A673 (cell line): ENCODE data around the gene MKS1. TPM values are rescaled to one million over a fixed set of nuclear protein-coding genes. Genes with fewer than 3 reads are reported as not detected.

Experiments
- BruUV-seq: library from RNA; stranded (reverse); fragments of 400-500 nt; replicated peaks from 2 replicates; lab custom pipeline; 2021; lab: Mats Ljungman, UMichigan
- CTCF ChIA-PET: fragments of 300-600 bp; sonication (Branson Sonifier 250); formaldehyde crosslinking; loops from one replicate; lab custom pipeline; 2022; ENCODE audit warnings: antibody characterized with exemption; lab: Charles Lee
- POLR2A ChIA-PET: fragments of 300-600 bp; sonication (Branson Sonifier 250); formaldehyde crosslinking; loops from one replicate; lab custom pipeline; 2022; ENCODE audit warnings: antibody characterized with exemption; ENCODE audit not compliant: low non-redundant PET; lab: Charles Lee
- DNase-seq: peaks from one replicate; pipeline ENCODE4 v3.0.0-alpha.2; 2015; ENCODE audit warnings: low spot score
- H3K27ac ChIP-seq: fragments of 200-600 bp; sonication (generic); 2 replicates; pipeline ENCODE4 v1.5.1; 2016; ENCODE audit warnings: mixed run types, low read depth, mild to moderate bottlenecking, mixed read lengths, antibody characterized with exemption, low read length; ENCODE audit not compliant: poor library complexity, severe bottlenecking
- H3K27me3 ChIP-seq: fragments of 200-600 bp; sonication (generic); replicated peaks from 2 replicates; pipeline ENCODE4 v1.6.1; 2017; ENCODE audit warnings: mixed run types, low read depth, mild to moderate bottlenecking, mixed read lengths, antibody characterized with exemption, low read length; ENCODE audit not compliant: insufficient read depth, poor library complexity
- H3K36me3 ChIP-seq: fragments of 200-600 bp; sonication (generic); 2 replicates; pipeline ENCODE4 v1.6.1; 2016; ENCODE audit warnings: mixed run types, mild to moderate bottlenecking, mixed read lengths, antibody characterized with exemption, low read length; ENCODE audit not compliant: insufficient read depth, poor library complexity, severe bottlenecking
- H3K4me1 ChIP-seq: fragments of 200-600 bp; sonication (generic); 2 replicates; pipeline ENCODE4 v1.6.1; 2017; ENCODE audit warnings: mixed run types, mild to moderate bottlenecking, mixed read lengths, antibody characterized with exemption, low read length; ENCODE audit not compliant: insufficient read depth, poor library complexity, severe bottlenecking
- H3K4me3 ChIP-seq: fragments of 200-600 bp; sonication (generic); 2 replicates; pipeline ENCODE4 v1.5.1; 2016; ENCODE audit warnings: low read depth, mixed run types, mild to moderate bottlenecking, mixed read lengths, low read length; ENCODE audit not compliant: poor library complexity, severe bottlenecking
- H3K9me3 ChIP-seq: fragments of 200-600 bp; sonication (generic); 2 replicates; pipeline ENCODE4 v1.6.1; 2016; ENCODE audit warnings: mixed run types, low read depth, mild to moderate bottlenecking, mixed read lengths, antibody characterized with exemption, low read length; ENCODE audit not compliant: poor library complexity, severe bottlenecking
- CTCF ChIP-seq: fragments of 300-800, 200-600 bp; sonication (generic); conservative IDR thresholded peaks from 2 replicates; pipeline ENCODE4 v1.5.1; 2017; ENCODE audit warnings: low read depth, mild to moderate bottlenecking, antibody characterized with exemption, low read length, moderate library complexity, mixed read lengths
- EZH2 ChIP-seq: fragments of 200-600 bp; sonication (generic); IDR thresholded peaks from 2 replicates; pipeline ENCODE4 v1.6.1; 2017; ENCODE audit warnings: borderline replicate concordance, low read depth, mild to moderate bottlenecking, mixed read lengths, antibody characterized with exemption, low read length; ENCODE audit not compliant: poor library complexity, severe bottlenecking
- intact Hi-C: fragments of 100-400 bp; cut with micrococcal nuclease; formaldehyde crosslinking; loops from one replicate; pipeline ENCODE4 v1.10.0; 2022; ENCODE audit not compliant: unreplicated experiment
- total RNA-seq: library from RNA; stranded (reverse); gene quantifications from 2 replicates; pipeline ENCODE4 v1.2.3, GENCODE V29; 2021

MKS1 gene
- total RNA-seq, 1 experiment from 2014 or later, result 28.1 TPM

- intact Hi-C loops, result no loop called here
- CTCF ChIA-PET, result no interaction called here
- no TSS peak for BruUV-seq
- Histone ChIP-seq H3K27me3 (peaks cover 6% of the 10 kb centered on the region), H3K4me3 (no peak overlapping the region), H3K27ac (no peak overlapping the region), H3K4me1 (peaks cover 8% of the 10 kb centered on the region), H3K36me3 (no peaks in the 10 kb centered on the region), H3K9me3 (no peaks in the 10 kb centered on the region)
- POLR2A ChIA-PET, result interaction anchor here (0.7 kb wide), 1 partner anchor 927 kb away, joined by 3 read pairs; no protein-coding TSS in a partner anchor
- no peak for DNase-seq
- no peak for TF ChIP-seq CTCF
- TF ChIP-seq EZH2, result no peak
Measured at GRCh38 chr17:58246781-58247180, 27.7 kb upstream of the MKS1 start.

GRCh38 chr17:58246104-58246740, 27.2 kb upstream of the MKS1 start:
- Histone ChIP-seq H3K4me1 (peaks cover 8% of the 10 kb centered on the region), H3K27ac (no peak overlapping the region), H3K9me3 (no peaks in the 10 kb centered on the region), H3K27me3 (peaks cover under 1% of the 10 kb centered on the region), H3K36me3 (no peaks in the 10 kb centered on the region), H3K4me3 (no peak overlapping the region)
- TF ChIP-seq CTCF (no peak), EZH2 (no peak)
- no peak for DNase-seq
- ChIA-PET CTCF (no interaction called here), POLR2A (interaction anchor here (0.7 kb wide), 1 partner anchor 927 kb away, joined by 3 read pairs; no protein-coding TSS in a partner anchor)
- no TSS peak for BruUV-seq
- intact Hi-C loops, result no loop called here

GRCh38 chr17:58245428-58246103, 26.5 kb upstream of the MKS1 start:
- Histone ChIP-seq H3K27ac (no peak overlapping the region), H3K4me3 (no peak overlapping the region), H3K27me3 (peaks cover 2% of the 10 kb centered on the region), H3K36me3 (no peaks in the 10 kb centered on the region), H3K9me3 (no peaks in the 10 kb centered on the region), H3K4me1 (peaks cover 8% of the 10 kb centered on the region)
- ChIA-PET POLR2A (no interaction called here), CTCF (no interaction called here)
- intact Hi-C loops, result no loop called here
- no peak for DNase-seq
- TF ChIP-seq EZH2 (no peak), CTCF (no peak)
- no TSS peak for BruUV-seq
